Heart right ventricle (tissue), 16 donors: Measurements from ENCODE around the gene SCML2. TPM values are rescaled to one million over a fixed set of nuclear protein-coding genes. Genes with fewer than 3 reads are reported as not detected.

ENCODE experiments used
- ATAC-seq, 8 donors: fragments of 200-7000 bp; cut with Tn5 transposase; one replicate each; pipeline ENCODE4 v1.9.1; 2020; ENCODE audit warnings: mild to moderate bottlenecking in 8 of 8, moderate library complexity in 8 of 8, moderate number of reproducible peaks in 1 of 8
- DNase-seq, 2 donors: peaks; one replicate each; pipeline ENCODE4 v3.0.0-alpha.2; 2020
- H3K27ac ChIP-seq, 10 donors: fragments of 200-600 bp; sonication (generic) in 2 of 10; one replicate each; pipeline versions ENCODE4 v1.5.0 to v1.8.0; 2020 to 2022; ENCODE audit warnings: mild to moderate bottlenecking in 3 of 10
- H3K27me3 ChIP-seq, 7 donors: fragments of 200-600 bp; one replicate each; pipeline ENCODE4 v1.8.0; 2021 to 2022; ENCODE audit warnings: mild to moderate bottlenecking in 2 of 7
- H3K36me3 ChIP-seq, 9 donors: fragments of 200-600 bp; sonication (generic) in 1 of 9; one replicate each; pipeline versions ENCODE4 v1.5.0 to v1.8.0; 2020 to 2022; ENCODE audit warnings: mild to moderate bottlenecking in 2 of 9
- H3K4me1 ChIP-seq, 9 donors: fragments of 200-600 bp; sonication (generic) in 1 of 9; one replicate each; pipeline versions ENCODE4 v1.5.0 to v1.8.0; 2020 to 2022; ENCODE audit warnings: mild to moderate bottlenecking in 4 of 9
- H3K4me3 ChIP-seq, 10 donors: fragments of 200-600 bp; sonication (generic) in 2 of 10; one replicate each; pipeline versions ENCODE4 v1.5.0 to v1.8.0; 2020 to 2022; ENCODE audit warnings: mild to moderate bottlenecking in 7 of 10, moderate library complexity in 2 of 10
- H3K9me3 ChIP-seq, 11 donors: fragments of 200-600 bp in 10 of 11; sonication (generic) in 2 of 11; one replicate each; pipeline versions ENCODE4 v1.5.0 to v1.8.0; 2013 to 2022; ENCODE audit warnings: mild to moderate bottlenecking in 2 of 11, control low read depth in 1 of 11, moderate library complexity in 1 of 11
- CTCF ChIP-seq, 9 donors: fragments of 200-600 bp; sonication (generic) in 2 of 9; IDR thresholded peaks; one replicate each; pipeline versions ENCODE4 v1.5.0 to v1.8.0; 2021 to 2022; ENCODE audit warnings: antibody characterized with exemption in 9 of 9, mild to moderate bottlenecking in 5 of 9, moderate library complexity in 1 of 9
- WGBS, 2 donors: extraction: QIAGEN DNeasy Blood & Tissue Kit; methylation state at CpG; one replicate each; pipeline ENCODE4 v1.1.7; 2013; ENCODE audit warnings: inconsistent platforms in 1 of 2; 5-methylcytosine and 5-hydroxymethylcytosine counted together
- intact Hi-C, 10 donors: fragments of 100-400 bp; cut with DNase I; formaldehyde crosslinking; loops; one replicate each; pipeline versions ENCODE4 v1.11.1 to v1.14.2; 2022
- polyA plus RNA-seq, 2 donors: library from polyadenylated mRNA; stranded (reverse); fragments of 200-250 nt; gene quantifications; one replicate each; pipeline ENCODE4 v1.2.3, GENCODE V29; 2013
- total RNA-seq, 10 donors: library from RNA; stranded (reverse); fragmentation: NEBNext Ultra II Directional in 3 of 10; extraction: Animal tissue kit (Norgen Biotek cat#: 25700) in 3 of 10; gene quantifications; one replicate each; pipeline versions ENCODE4 v1.2.1 to v1.2.4, GENCODE V29; 2021 to 2023
- donor health status: Arrhythmogenic right ventricular cardiomyopathy.
- donor health status: ischemic (EF 13 %, LVEDD 7.1; RV severe dilation, severe dysfunction).
- donor health status: healthy with polysubstance abuse.
- donor health status: DM: no; HTN: yes; CAD: no.
- donor health status: DM: no; HTN: no; CAD: no.
- donor health status: ischemic (EF 25% LVEDD 6.9; RV normal size, moderate dysfunction).
- donor health status: ischemic (EF 25% LVEDD 5.7; RV mildly dilated, moderate dysfunction).
- donor health status: healthy.
- donor health status: DM: yes; HTN: yes; CAD: no.
- donor health status: Ischemic cardiomyopathy.
- donor health status: ischemic (EF 35%, LVEDD 5.7; RV mildly dilated, moderate dysfunction).
- donor health status: nonischemic (EF 11% LVEDD 7.7; RV severe dilation, severe dysfunction).
- donor health status: DM: yes; HTN: yes; CAD: no.
- donor health status: PGD.
- donor health status: ischemic (EF 29% LVEDD 5.4; RV normal size, mild dysfunction).
- donor health status: nonischemic (EF 23%, LVEDD 6.1; RV moderate dilation, normal function).

SCML2 gene
- total and polyA plus RNA-seq, 12 donors = 0.62 to 1.6 (median 0.91) TPM

GRCh38 chrX:18290200-18290599, 64.3 kb downstream of the SCML2 start:
- WGBS, 2 donors = 37 to 44% methylated on average over 4 of the region's 4 CpGs
- Histone ChIP-seq H3K27me3 (peaks cover 0 to 12% (median 0%) of the 10 kb centered on the region in 7 donors), H3K4me1 (no peaks in the 10 kb centered on the region), H3K4me3 (no peak overlapping the region), H3K27ac (no peak overlapping the region), H3K9me3 (no peaks in the 10 kb centered on the region), H3K36me3 (no peaks in the 10 kb centered on the region)
- ATAC-seq (no peak), DNase-seq (no peak)
- intact Hi-C loops = no loop called here
- no peak for TF ChIP-seq CTCF (IDR thresholded peaks at IDR 0.05)

GRCh38 chrX:18288716-18289115, 65.8 kb downstream of the SCML2 start:
- H3K27ac ChIP-seq = no peak overlapping the region
- no peak for TF ChIP-seq CTCF (IDR thresholded peaks at IDR 0.05)
- no peaks in the 10 kb centered on the region for H3K4me1 ChIP-seq
- no peaks in the 10 kb centered on the region for H3K9me3 ChIP-seq
- H3K36me3 ChIP-seq = no peaks in the 10 kb centered on the region
- ATAC-seq (no peak), DNase-seq (no peak)
- no peak overlapping the region for H3K4me3 ChIP-seq
- intact Hi-C loops = no loop called here
- WGBS, 2 donors = 74 to 78% methylated on average over 3 of the region's 3 CpGs
- H3K27me3 ChIP-seq = peaks cover 0 to 12% (median 0%) of the 10 kb centered on the region in 7 donors

- Histone ChIP-seq H3K27me3 (peaks cover 0 to 12% (median 0%) of the 10 kb centered on the region in 7 donors), H3K36me3 (no peaks in the 10 kb centered on the region), H3K4me1 (no peaks in the 10 kb centered on the region), H3K4me3 (no peak overlapping the region), H3K9me3 (no peaks in the 10 kb centered on the region), H3K27ac (no peak overlapping the region)
- intact Hi-C loops = no loop called here
- TF ChIP-seq CTCF (IDR thresholded peaks at IDR 0.05) = no peak
- no peak for ATAC-seq
- WGBS, 2 donors = 77 to 87% methylated on average over 3 of the region's 3 CpGs
- no peak for DNase-seq
Observed at GRCh38 chrX:18286322-18286831, 68.1 kb downstream of the SCML2 start.

- Histone ChIP-seq H3K27me3 (no peaks in the 10 kb centered on the region), H3K4me1 (no peaks in the 10 kb centered on the region), H3K4me3 (no peak overlapping the region), H3K9me3 (peaks cover 0 to 25% (median 0%) of the 10 kb centered on the region in 11 donors), H3K36me3 (no peaks in the 10 kb centered on the region), H3K27ac (no peak overlapping the region)
- intact Hi-C loops = no loop called here
- no peak for ATAC-seq
- TF ChIP-seq CTCF (IDR thresholded peaks at IDR 0.05) = no peak
- 91 to 95% methylated on average over 4 of the region's 4 CpGs for WGBS, 2 donors
- DNase-seq = no peak
Observed at GRCh38 chrX:18278449-18278848, 76.0 kb downstream of the SCML2 start.
